Liver (tissue), 9 donors: ENCODE results near the gene TDRD9. TPM values are rescaled to one million over a fixed set of nuclear protein-coding genes. Genes with fewer than 3 reads are reported as not detected.

Experiments used
- DNase-seq: peaks from one replicate; pipeline ENCODE4 v3.0.0-alpha.2; 2017; ENCODE audit warnings: low spot score
- H3K27ac ChIP-seq, 2 donors: one replicate each; pipeline ENCODE4 v1.7.0; 2013; ENCODE audit warnings: inconsistent platforms in 2 of 2, low read length in 2 of 2, control low read depth in 1 of 2, low read depth in 1 of 2, mild to moderate bottlenecking in 1 of 2
- H3K27me3 ChIP-seq, 4 donors: one replicate each; pipeline versions ENCODE4 v1.6.1 to v1.7.0; 2013; ENCODE audit warnings: low read length in 3 of 4, inconsistent platforms in 1 of 4, mild to moderate bottlenecking in 1 of 4, moderate library complexity in 1 of 4; ENCODE audit not compliant: control insufficient read depth in 4 of 4, insufficient read depth in 4 of 4
- H3K36me3 ChIP-seq, 4 donors: one replicate each; pipeline versions ENCODE4 v1.6.1 to v1.7.0; 2013; ENCODE audit warnings: low read length in 3 of 4, mild to moderate bottlenecking in 3 of 4, low read depth in 1 of 4, moderate library complexity in 1 of 4; ENCODE audit not compliant: control insufficient read depth in 4 of 4, insufficient read depth in 3 of 4
- H3K4me1 ChIP-seq, 4 donors: one replicate each; pipeline versions ENCODE4 v1.6.1 to v1.7.0; 2013; ENCODE audit warnings: low read length in 3 of 4, mild to moderate bottlenecking in 3 of 4, moderate library complexity in 1 of 4; ENCODE audit not compliant: control insufficient read depth in 4 of 4, insufficient read depth in 4 of 4
- H3K4me3 ChIP-seq, 3 donors: one replicate each; pipeline versions ENCODE4 v1.6.1 to v1.7.0; 2013; ENCODE audit warnings: low read length in 3 of 3, control low read depth in 1 of 3, low read depth in 1 of 3, mild to moderate bottlenecking in 1 of 3
- H3K9ac ChIP-seq, 2 donors: one replicate each; pipeline ENCODE4 v1.7.0; 2013; ENCODE audit warnings: low read length in 2 of 2, mild to moderate bottlenecking in 2 of 2, moderate library complexity in 2 of 2, control low read depth in 1 of 2, low read depth in 1 of 2
- H3K9me3 ChIP-seq, 4 donors: one replicate each; pipeline versions ENCODE4 v1.6.1 to v1.7.0; 2013; ENCODE audit warnings: low read length in 3 of 4; ENCODE audit not compliant: control insufficient read depth in 4 of 4
- ATF3 ChIP-seq: IDR thresholded peaks from 2 replicates; pipeline ENCODE4 v1.6.1; 2016; ENCODE audit warnings: antibody characterized with exemption
- EGR1 ChIP-seq, 2 donors: IDR thresholded peaks; 2 replicates each; pipeline ENCODE4 v1.6.1; 2016 to 2018; ENCODE audit warnings: antibody characterized with exemption in 2 of 2, low read depth in 2 of 2
- GABPA ChIP-seq, 2 donors: IDR thresholded peaks in 1 of 2; conservative IDR thresholded peaks in 1 of 2; 2 replicates each; pipeline ENCODE4 v1.6.1; 2016; ENCODE audit warnings: antibody characterized with exemption in 2 of 2, mild to moderate bottlenecking in 1 of 2, moderate library complexity in 1 of 2
- HNF4A ChIP-seq, 2 donors: conservative IDR thresholded peaks; 2 replicates each; pipeline ENCODE4 v1.6.1; 2016; ENCODE audit warnings: antibody characterized with exemption in 2 of 2, mild to moderate bottlenecking in 2 of 2
- HNF4G ChIP-seq: IDR thresholded peaks from 2 replicates; pipeline ENCODE4 v1.6.1; 2016; ENCODE audit warnings: antibody characterized with exemption
- JUND ChIP-seq, 2 donors: IDR thresholded peaks; 2 replicates each; pipeline ENCODE4 v1.6.1; 2016; ENCODE audit warnings: antibody characterized with exemption in 2 of 2
- MAX ChIP-seq: IDR thresholded peaks from 2 replicates; pipeline ENCODE4 v1.6.1; 2016; ENCODE audit warnings: antibody characterized with exemption
- NR2F2 ChIP-seq: IDR thresholded peaks from 2 replicates; pipeline ENCODE4 v1.6.1; 2016; ENCODE audit warnings: antibody characterized with exemption
- RAD21 ChIP-seq, 2 donors: IDR thresholded peaks; 2 replicates each; pipeline ENCODE4 v1.6.1; 2016; ENCODE audit warnings: antibody characterized with exemption in 2 of 2, mild to moderate bottlenecking in 2 of 2
- REST ChIP-seq: IDR thresholded peaks from 2 replicates; pipeline ENCODE4 v1.6.1; 2016; ENCODE audit warnings: antibody characterized with exemption, mild to moderate bottlenecking
- SP1 ChIP-seq: IDR thresholded peaks from 2 replicates; pipeline ENCODE4 v1.6.1; 2018; ENCODE audit warnings: antibody characterized with exemption, mild to moderate bottlenecking
- YY1 ChIP-seq: IDR thresholded peaks from 2 replicates; pipeline ENCODE4 v1.6.1; 2016; ENCODE audit warnings: antibody characterized with exemption, mild to moderate bottlenecking
- ZBTB33 ChIP-seq: IDR thresholded peaks from 2 replicates; pipeline ENCODE4 v1.6.1; 2016; ENCODE audit warnings: antibody characterized with exemption
- WGBS: extraction: QIAGEN DNeasy Blood & Tissue Kit; methylation state at CpG from one replicate; pipeline ENCODE4 v1.1.7; 2013; 5-methylcytosine and 5-hydroxymethylcytosine counted together
- polyA plus RNA-seq, 2 donors: library from polyadenylated mRNA; stranded (reverse) in 1 of 2; unstranded in 1 of 2; fragments of 200-250 nt in 1 of 2; fragments of >200 nt in 1 of 2; fragmentation: Nextera tagmentation in 1 of 2; extraction: Ambion mirVana in 1 of 2; gene quantifications; one replicate each; pipeline versions ENCODE4 v1.2.1 to v1.2.3, GENCODE V29; 2013 to 2015
- total RNA-seq, 2 donors: library from RNA; depleted of rRNA; stranded (reverse); fragments of >200 nt; gene quantifications; one replicate each; pipeline ENCODE4 v1.2.3, GENCODE V29; 2014
- TF ChIP-seq, protein P1 (sequence below): fragments of 150-350 bp; IDR thresholded peaks from 2 replicates; pipeline ENCODE4 v1.5.1; 2017; ENCODE audit warnings: improper control_type of control experiment, low read depth, low read length; ENCODE audit not compliant: missing input control
- donor health status: healthy.
- donor health status: healthy.
- donor health status: healthy.
- donor health status: healthy.
- donor health status: healthy.

TDRD9 gene
- total and polyA plus RNA-seq, 4 donors = 0.12 to 1.0 (median 0.46) TPM

DNA sequence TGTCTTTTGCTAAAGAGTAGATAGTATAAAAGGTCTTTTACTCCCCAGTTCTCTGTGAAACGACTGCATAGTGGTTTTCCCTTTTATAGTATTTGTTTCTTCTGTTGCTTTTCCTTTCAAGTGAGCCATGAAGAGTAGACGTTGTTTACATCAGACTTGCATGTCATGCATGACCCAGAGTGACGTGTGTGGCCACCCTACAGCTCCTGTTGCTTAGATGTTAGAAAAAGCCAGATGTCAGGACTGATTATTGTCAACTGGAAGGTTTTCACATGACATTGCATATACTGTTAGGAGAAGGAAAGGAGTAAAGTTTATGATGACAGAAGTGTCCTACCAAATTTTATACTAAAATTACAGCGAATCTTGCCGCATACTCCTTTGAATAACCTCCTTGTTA is 15.4 kb downstream of the TDRD9 start (continued):
- TF ChIP-seq REST (no peak), SP1 (no peak), EGR1 (IDR thresholded peaks at IDR 0.05; ENCODE audit: low read depth in 2 of 2) (no peak)

- Histone ChIP-seq H3K9ac (no peak overlapping the region), H3K9me3 (no peaks in the 10 kb centered on the region), H3K27me3 (peaks cover 0 to 9% (median 2%) of the 10 kb centered on the region in 4 donors), H3K27ac (no peak overlapping the region), H3K36me3 (no peaks in the 10 kb centered on the region), H3K4me3 (no peak overlapping the region), H3K4me1 (no peaks in the 10 kb centered on the region)
- TF ChIP-seq HNF4A (conservative IDR thresholded peaks at IDR 0.05) (no peak), RAD21 (IDR thresholded peaks at IDR 0.05) (no peak), HNF4G (no peak), NR2F2 (no peak), ATF3 (no peak), GABPA (IDR thresholded peaks at IDR 0.05 in 1 of 2, conservative IDR thresholded peaks at IDR 0.05 in 1 of 2) (no peak), MAX (no peak), ZBTB33 (no peak), YY1 (no peak), JUND (IDR thresholded peaks at IDR 0.05) (no peak), REST (no peak)
- TF ChIP-seq, protein P1, sequence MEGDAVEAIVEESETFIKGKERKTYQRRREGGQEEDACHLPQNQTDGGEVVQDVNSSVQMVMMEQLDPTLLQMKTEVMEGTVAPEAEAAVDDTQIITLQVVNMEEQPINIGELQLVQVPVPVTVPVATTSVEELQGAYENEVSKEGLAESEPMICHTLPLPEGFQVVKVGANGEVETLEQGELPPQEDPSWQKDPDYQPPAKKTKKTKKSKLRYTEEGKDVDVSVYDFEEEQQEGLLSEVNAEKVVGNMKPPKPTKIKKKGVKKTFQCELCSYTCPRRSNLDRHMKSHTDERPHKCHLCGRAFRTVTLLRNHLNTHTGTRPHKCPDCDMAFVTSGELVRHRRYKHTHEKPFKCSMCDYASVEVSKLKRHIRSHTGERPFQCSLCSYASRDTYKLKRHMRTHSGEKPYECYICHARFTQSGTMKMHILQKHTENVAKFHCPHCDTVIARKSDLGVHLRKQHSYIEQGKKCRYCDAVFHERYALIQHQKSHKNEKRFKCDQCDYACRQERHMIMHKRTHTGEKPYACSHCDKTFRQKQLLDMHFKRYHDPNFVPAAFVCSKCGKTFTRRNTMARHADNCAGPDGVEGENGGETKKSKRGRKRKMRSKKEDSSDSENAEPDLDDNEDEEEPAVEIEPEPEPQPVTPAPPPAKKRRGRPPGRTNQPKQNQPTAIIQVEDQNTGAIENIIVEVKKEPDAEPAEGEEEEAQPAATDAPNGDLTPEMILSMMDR = no peak
- 87% methylated on average over 2 of the region's 2 CpGs for WGBS
- no peak for DNase-seq
Observed at GRCh38 chr14:103946975-103947374, 18.7 kb downstream of the TDRD9 start.
